ENCODE measurements around the gene CHMP4B.

The CHMP4B gene

DNA sequence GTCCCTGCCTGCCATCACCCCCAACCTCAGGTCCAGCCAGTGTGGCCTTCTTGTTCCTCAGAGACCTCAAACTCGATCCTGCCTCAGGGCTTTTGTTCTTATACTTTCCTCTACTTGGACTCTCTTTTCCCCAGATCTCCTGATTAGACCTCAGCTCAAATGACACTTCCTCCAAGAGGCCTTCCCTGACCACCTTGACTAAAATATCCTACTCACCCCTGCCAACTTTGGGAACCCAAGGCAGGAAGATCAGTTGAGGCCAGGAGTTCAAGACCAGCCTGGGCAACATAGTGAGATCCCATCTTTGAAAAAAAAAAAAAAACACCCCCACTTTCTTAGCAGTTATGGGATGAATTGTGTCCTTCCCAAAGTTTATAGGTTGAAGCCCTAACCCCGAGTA, 73.5 kb downstream of the CHMP4B start:
- no peak for FAIRE-seq
- DNase-seq (ENCODE audit: insufficient read length, low spot score) = no peak

- DNase-seq (ENCODE audit: insufficient read length, low spot score) (no peak), FAIRE-seq (no peak)
Measured at GRCh38 chr20:33889312-33889711, 78.2 kb downstream of the CHMP4B start.

DNA sequence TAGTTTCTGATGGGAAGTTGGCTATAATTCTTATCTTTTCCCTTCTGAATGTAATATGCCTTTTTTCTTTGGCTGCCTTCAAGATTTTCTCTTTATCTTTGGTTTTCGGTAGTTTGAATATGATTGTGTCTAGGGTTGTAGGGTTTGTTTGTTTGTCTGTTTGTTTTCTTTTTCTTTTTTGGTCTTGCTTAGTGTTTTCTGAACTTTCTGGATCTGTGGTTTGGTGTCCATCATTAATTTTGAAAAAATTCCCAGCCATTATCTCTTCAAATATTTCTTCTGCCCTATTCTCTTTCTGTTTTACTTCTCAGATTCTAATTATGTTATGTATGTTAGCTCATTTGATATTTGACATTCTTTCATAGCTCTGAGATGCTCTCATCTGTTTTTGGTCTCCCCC, 79.4 kb downstream of the CHMP4B start:
- DNase-seq (ENCODE audit: insufficient read length, low spot score) (no peak), FAIRE-seq (no peak)

GRCh38 chr20:33893314-33893713, 82.2 kb downstream of the CHMP4B start:
- FAIRE-seq = no peak
- no peak for DNase-seq (ENCODE audit: insufficient read length, low spot score)

- FAIRE-seq (no peak), DNase-seq (ENCODE audit: insufficient read length, low spot score) (no peak)
Measured at GRCh38 chr20:33894798-33895197, 83.7 kb downstream of the CHMP4B start.

- no peak for FAIRE-seq
- DNase-seq (ENCODE audit: insufficient read length, low spot score) = no peak
Measured at GRCh38 chr20:33896509-33896908, 85.4 kb downstream of the CHMP4B start.

- DNase-seq (ENCODE audit: insufficient read length, low spot score) = no peak
- peak; percentile 20 for FAIRE-seq
Measured at GRCh38 chr20:33897313-33897912, 86.3 kb downstream of the CHMP4B start.

DNA sequence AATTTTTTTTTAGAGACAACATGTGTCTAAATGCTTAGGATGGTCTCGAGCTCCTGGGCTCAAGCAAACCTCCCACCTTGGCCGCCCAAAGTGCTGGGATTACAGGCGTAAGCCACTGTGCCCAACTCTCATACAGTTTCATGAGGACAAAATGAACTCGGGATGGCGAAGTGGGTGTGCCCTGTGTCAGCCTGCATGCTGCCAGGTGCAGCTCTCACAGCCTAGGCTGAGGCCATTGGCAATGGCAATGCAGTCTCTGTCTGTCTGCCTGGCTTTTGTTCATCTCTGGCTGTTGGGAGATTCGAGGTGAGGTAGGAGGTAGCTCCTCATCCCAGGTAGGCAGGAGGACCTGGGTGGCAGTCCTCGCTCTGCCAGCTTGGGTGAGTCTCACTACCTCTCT, 88.0 kb downstream of the CHMP4B start:
- no peak for FAIRE-seq
- no peak for DNase-seq (ENCODE audit: insufficient read length, low spot score)

- DNase-seq (ENCODE audit: insufficient read length, low spot score) = no peak
- peak; percentile 58 for FAIRE-seq
Measured at GRCh38 chr20:33900521-33901131, 89.5 kb downstream of the CHMP4B start.

DNA sequence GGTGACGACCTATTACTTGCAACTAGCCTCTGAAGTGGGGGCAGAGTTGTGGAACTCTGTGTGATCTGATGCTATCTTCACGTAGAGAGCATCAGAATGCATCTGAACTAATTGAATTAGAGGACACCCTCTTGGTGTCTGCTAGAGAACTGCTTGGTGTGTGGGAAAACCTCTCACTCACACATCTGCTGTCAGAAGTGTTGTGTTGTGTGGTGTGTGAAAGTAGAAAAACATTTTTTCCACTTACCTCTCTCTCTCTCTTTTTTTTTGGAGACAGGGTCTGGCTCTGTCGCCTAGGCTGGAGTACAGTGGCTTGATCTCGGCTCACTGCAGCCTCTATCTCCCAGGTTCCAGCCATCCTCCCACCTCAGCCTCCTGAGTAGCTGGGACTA, 90.0 kb downstream of the CHMP4B start:
- FAIRE-seq (no peak), DNase-seq (ENCODE audit: insufficient read length, low spot score) (no peak)

DNA sequence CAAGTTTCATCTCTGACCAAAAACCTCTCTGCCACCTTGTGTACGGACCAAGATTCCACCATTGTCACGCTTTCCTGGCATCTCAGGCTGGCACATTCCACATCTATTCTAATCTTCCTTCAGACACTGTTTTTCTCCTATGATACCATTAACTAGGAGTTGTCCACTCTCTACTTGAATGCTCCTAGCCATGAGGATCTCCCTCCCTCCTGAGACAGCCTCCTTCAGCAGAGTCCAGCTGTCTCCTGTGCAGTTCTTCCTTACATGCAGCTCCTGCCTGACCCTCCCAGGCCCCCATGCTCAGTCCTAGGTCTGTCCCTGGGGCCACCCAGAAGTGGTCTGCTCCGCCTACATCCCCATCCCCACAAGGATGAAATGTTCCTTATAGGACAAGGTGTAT, 90.9 kb downstream of the CHMP4B start:
- FAIRE-seq = no peak
- no peak for DNase-seq (ENCODE audit: insufficient read length, low spot score)

All from HTR-8/SVneo (cell line).